ENCODE measurements around the gene RPL26.

DNA sequence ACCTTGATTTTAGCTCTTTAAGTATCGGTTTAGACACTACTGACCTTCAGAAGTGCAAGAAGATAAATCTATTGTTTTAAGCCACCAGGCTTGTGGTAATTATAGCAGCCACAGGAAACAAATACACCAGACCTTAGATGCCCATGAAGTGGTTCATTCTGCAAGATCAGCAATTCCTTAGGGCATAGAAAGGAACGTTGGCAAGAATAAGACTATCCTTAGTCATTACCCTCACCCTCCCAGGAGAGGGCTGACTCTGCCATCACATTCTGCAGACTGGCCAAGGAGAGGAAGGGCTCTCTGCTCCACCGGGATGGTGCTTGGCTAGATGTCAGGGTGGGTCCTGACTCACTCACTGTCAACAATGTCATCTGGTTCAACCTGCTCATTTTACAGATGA is 38.6 kb upstream of the RPL26 start:
- TF ChIP-seq, protein P1, sequence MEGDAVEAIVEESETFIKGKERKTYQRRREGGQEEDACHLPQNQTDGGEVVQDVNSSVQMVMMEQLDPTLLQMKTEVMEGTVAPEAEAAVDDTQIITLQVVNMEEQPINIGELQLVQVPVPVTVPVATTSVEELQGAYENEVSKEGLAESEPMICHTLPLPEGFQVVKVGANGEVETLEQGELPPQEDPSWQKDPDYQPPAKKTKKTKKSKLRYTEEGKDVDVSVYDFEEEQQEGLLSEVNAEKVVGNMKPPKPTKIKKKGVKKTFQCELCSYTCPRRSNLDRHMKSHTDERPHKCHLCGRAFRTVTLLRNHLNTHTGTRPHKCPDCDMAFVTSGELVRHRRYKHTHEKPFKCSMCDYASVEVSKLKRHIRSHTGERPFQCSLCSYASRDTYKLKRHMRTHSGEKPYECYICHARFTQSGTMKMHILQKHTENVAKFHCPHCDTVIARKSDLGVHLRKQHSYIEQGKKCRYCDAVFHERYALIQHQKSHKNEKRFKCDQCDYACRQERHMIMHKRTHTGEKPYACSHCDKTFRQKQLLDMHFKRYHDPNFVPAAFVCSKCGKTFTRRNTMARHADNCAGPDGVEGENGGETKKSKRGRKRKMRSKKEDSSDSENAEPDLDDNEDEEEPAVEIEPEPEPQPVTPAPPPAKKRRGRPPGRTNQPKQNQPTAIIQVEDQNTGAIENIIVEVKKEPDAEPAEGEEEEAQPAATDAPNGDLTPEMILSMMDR (conservative IDR thresholded peaks at IDR 0.05 in 1 of 2, IDR thresholded peaks at IDR 0.05 in 1 of 2; ENCODE audit: low read depth in 1 of 2, low read length in 2 of 2): no peak
- TF ChIP-seq EZH2 (IDR thresholded peaks at IDR 0.05; ENCODE audit: low read length, missing control alignments): no peak
